Endothelial cell of umbilical vein (primary cell): ENCODE measurements around the gene RELN.

Experiments used
- CTCF ChIP-seq, 2 donors: IDR thresholded peaks; 1 replicate in 1 of 2; 2 replicates in 1 of 2; pipeline ENCODE4 v1.5.1; 2011; ENCODE audit warnings: low read length in 2 of 2, mild to moderate bottlenecking in 2 of 2, moderate library complexity in 2 of 2, control low read depth in 1 of 2, inconsistent platforms in 1 of 2, low read depth in 1 of 2; ENCODE audit not compliant: insufficient read depth in 1 of 2; ENCODE audit errors: extremely low read depth in 1 of 2
- EZH2 ChIP-seq: IDR thresholded peaks from 2 replicates; pipeline ENCODE4 v1.6.1; 2012; ENCODE audit warnings: borderline replicate concordance, low read depth, mild to moderate bottlenecking, moderate library complexity, low read length, inconsistent platforms; ENCODE audit not compliant: severe bottlenecking
- JUN ChIP-seq: IDR thresholded peaks from 2 replicates; pipeline ENCODE4 v1.6.1; 2011; ENCODE audit warnings: borderline replicate concordance, low read depth; ENCODE audit not compliant: insufficient read length, insufficient read depth
- POLR2A ChIP-seq: IDR thresholded peaks from 2 replicates; pipeline ENCODE4 v1.6.1; 2012; ENCODE audit warnings: low read depth, mild to moderate bottlenecking, control low read depth, low read length
- POLR2AphosphoS5 ChIP-seq: IDR thresholded peaks from 2 replicates; pipeline ENCODE4 v1.6.1; 2012; ENCODE audit warnings: low read depth, mild to moderate bottlenecking, control low read depth, low read length, moderate library complexity; ENCODE audit not compliant: insufficient read depth

- TF ChIP-seq CTCF (IDR thresholded peaks at IDR 0.05; ENCODE audit: extremely low read depth in 1 of 2, insufficient read depth in 1 of 2, low read depth in 1 of 2, low read length in 2 of 2) (no peak), EZH2 (no peak), POLR2A (no peak), JUN (no peak), POLR2AphosphoS5 (no peak)
Observed at GRCh38 chr7:103658055-103659005, 331.1 kb downstream of the RELN start.
